Measurements from ENCODE around the gene ZSWIM1.
"Not testable (repeated sequence)": the region's sequence is repeated elsewhere in the genome, so short reads cannot be mapped to it uniquely, and the experiment has no call there.

Gene ZSWIM1

DNA sequence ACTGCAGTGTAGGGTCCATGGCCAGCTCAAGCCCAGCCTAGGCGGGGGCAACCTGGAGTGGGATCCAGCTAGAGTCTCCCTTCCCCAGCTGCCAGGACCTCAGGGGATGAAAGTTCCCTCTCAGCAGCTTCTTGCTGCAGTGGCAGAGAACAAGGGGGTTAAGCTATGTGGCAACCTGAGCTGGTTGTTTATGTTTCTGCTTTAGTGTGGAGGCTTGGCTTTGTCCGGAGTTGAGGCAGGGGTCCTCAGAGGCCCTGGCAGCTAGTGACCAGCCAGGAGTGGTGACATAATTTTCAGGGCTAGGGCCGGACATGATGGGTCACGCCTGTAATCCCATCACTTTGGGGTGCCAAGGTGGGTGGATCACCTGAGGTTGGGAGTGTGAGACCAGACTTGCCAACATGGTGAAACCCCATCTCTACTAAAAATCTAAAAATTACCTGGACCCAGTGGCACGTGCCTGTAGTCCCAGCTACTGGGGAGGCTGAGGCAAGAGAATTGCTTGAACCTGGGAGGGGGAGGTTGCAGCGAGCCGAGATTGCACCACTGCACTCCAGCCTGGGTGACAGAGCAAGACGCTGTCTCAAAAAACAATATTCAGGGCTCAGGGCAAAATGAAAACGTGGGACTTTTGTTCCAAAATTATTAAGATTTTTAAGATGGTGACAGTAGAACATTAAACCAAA, 44.9 kb downstream of the ZSWIM1 start:
- no peak overlapping the region for H3K4me3 ChIP-seq (ENCODE audit: low read depth, low read length)

DNA sequence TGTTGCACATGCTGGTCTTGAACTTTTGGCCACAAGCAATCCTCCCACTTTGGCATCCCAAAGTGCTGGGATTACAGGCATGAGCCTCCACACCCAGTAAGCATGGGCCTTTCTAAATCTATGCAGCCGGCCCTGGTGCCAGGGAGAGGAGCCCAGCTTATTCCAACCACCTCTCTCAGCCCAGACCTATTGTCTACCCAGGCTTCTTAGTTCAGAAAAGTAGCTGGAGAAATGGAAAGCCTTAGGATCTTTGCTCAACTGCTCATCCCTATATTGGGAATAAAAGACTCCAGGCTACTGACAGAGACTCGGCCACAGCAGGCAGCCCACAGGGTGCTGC, 45.7 kb downstream of the ZSWIM1 start:
- no peak overlapping the region for H3K4me3 ChIP-seq (ENCODE audit: low read depth, low read length)

- no peak overlapping the region for H3K4me3 ChIP-seq (ENCODE audit: low read depth, low read length)
Observed at GRCh38 chr20:45927071-45927878, 46.2 kb downstream of the ZSWIM1 start.

DNA sequence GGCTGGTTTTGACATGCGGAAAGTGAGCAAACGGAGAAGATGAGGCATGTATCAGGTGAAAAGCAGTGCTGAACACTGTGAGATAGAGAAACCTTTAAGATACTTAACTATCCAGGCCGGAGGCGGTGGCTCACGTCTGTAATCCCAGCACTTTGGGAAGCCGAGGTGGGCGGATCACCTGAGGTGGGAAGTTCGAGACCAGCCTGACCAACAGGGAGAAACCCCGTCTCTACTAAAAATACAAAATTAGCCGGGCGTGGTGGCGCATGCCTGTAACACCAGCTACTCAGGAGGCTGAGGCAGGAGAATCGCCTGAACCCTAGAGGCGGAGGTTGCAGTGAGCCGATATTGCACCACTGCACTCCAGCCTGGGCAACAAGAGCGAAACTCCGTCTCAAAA, 50.7 kb downstream of the ZSWIM1 start:
- not testable (repeated sequence) for H3K4me3 ChIP-seq (ENCODE audit: low read depth, low read length)

DNA sequence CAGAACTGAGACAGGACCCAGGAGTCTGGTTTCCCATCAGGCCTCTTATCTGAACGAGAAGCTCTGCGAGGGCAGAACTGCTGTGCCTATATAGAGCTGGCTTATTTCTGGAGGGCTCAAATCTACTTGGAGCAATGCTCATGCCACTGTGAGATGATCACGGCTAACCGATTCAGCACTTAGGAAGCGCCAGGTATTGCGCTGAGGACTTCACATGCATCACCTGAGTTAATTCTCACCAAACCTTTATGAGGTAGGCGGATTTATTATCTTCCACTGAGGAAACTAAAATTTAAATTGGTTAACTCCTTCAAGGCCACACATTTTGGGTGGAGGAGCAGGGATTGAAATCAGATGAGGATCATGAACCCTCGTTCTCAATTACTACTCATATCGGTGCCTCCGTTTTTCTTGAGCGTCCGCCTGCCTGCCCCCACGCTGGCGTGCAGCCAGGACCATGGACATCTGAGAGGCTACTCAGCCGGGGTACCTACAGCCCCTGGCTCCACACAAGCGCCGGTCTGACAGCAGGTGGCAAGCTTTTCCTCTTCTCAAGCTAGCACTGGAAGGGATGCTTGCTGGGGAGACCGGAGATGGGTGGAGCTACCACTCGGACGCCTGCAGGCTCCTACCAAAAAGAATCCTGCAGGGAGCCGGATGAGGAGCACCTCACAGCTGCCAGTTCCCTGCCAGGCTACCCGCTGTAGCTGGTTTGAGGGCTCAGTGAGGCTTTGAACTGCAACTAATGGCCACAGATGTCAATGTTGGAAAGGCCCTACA, 52.4 kb downstream of the ZSWIM1 start:
- peak overlapping the region; percentile 97 for H3K4me3 ChIP-seq (ENCODE audit: low read depth, low read length)

GRCh38 chr20:45934046-45934585, 53.1 kb downstream of the ZSWIM1 start:
- H3K4me3 ChIP-seq (ENCODE audit: low read depth, low read length), result peak overlapping the region; percentile 97

Data from iPS-11a (cell line).